Large intestine (tissue), 3 donors: ENCODE measurements around the gene UBALD1. TPM values are rescaled to one million over a fixed set of nuclear protein-coding genes. Genes with fewer than 3 reads are reported as not detected.

Experiments
- DNase-seq, 2 donors: peaks; one replicate each; pipeline versions ENCODE4 v3.0.0 to v3.0.0-alpha.2; 2013
- H3K27ac ChIP-seq: one replicate; pipeline ENCODE4 v1.5.1; 2013; ENCODE audit warnings: low read length
- H3K27me3 ChIP-seq: 2 replicates; pipeline ENCODE4 v1.6.1; 2013; ENCODE audit warnings: low read length; ENCODE audit not compliant: control insufficient read depth, insufficient read depth
- H3K36me3 ChIP-seq: 2 replicates; pipeline ENCODE4 v1.6.1; 2013; ENCODE audit warnings: low read length; ENCODE audit not compliant: control insufficient read depth, insufficient read depth
- H3K4me1 ChIP-seq: one replicate; pipeline ENCODE4 v1.6.1; 2013; ENCODE audit warnings: low read length; ENCODE audit not compliant: control insufficient read depth, insufficient read depth
- H3K4me3 ChIP-seq: one replicate; pipeline ENCODE4 v1.5.1; 2013; ENCODE audit warnings: low read length
- H3K9me3 ChIP-seq: one replicate; pipeline ENCODE4 v1.6.1; 2013; ENCODE audit warnings: mild to moderate bottlenecking, low read depth, low read length, moderate library complexity; ENCODE audit not compliant: control insufficient read depth
- WGBS: methylation state at CpG from one replicate; pipeline ENCODE4 v1.1.5; 2013; ENCODE audit warnings: low lambda C conversion rate; ENCODE audit not compliant: insufficient coverage; 5-methylcytosine and 5-hydroxymethylcytosine counted together
- polyA plus RNA-seq: library from polyadenylated mRNA; unstranded; fragments of 120-200 nt; gene quantifications from one replicate; pipeline ENCODE4 v1.2.1, GENCODE V29; 2013

UBALD1 gene
- polyA plus RNA-seq, 1 donor, result 28.4 TPM

- peak overlapping the region; percentile 100 for H3K27ac ChIP-seq
- DNase-seq, result peak; percentile 100
- WGBS, result no CpG with 5 or more reads among the region's 57 CpGs
- H3K4me3 ChIP-seq, result peak overlapping the region; percentile 87
- no peaks in the 10 kb centered on the region for H3K36me3 ChIP-seq
- H3K9me3 ChIP-seq, result peaks cover 8% of the 10 kb centered on the region
- no peaks in the 10 kb centered on the region for H3K27me3 ChIP-seq
- H3K4me1 ChIP-seq, result peaks cover 53% of the 10 kb centered on the region
Measured at GRCh38 chr16:4616047-4616811, 1.5 kb upstream of the UBALD1 start.

GRCh38 chr16:4615384-4616046 is 827 bp upstream of the UBALD1 start:
- Histone ChIP-seq H3K9me3 (peaks cover 8% of the 10 kb centered on the region), H3K27me3 (no peaks in the 10 kb centered on the region), H3K36me3 (no peaks in the 10 kb centered on the region), H3K4me1 (peaks cover 59% of the 10 kb centered on the region), H3K27ac (peak overlapping the region; percentile 92), H3K4me3 (peak overlapping the region; percentile 66)
- DNase-seq, result no peak
- no CpG with 5 or more reads among the region's 39 CpGs for WGBS

DNA sequence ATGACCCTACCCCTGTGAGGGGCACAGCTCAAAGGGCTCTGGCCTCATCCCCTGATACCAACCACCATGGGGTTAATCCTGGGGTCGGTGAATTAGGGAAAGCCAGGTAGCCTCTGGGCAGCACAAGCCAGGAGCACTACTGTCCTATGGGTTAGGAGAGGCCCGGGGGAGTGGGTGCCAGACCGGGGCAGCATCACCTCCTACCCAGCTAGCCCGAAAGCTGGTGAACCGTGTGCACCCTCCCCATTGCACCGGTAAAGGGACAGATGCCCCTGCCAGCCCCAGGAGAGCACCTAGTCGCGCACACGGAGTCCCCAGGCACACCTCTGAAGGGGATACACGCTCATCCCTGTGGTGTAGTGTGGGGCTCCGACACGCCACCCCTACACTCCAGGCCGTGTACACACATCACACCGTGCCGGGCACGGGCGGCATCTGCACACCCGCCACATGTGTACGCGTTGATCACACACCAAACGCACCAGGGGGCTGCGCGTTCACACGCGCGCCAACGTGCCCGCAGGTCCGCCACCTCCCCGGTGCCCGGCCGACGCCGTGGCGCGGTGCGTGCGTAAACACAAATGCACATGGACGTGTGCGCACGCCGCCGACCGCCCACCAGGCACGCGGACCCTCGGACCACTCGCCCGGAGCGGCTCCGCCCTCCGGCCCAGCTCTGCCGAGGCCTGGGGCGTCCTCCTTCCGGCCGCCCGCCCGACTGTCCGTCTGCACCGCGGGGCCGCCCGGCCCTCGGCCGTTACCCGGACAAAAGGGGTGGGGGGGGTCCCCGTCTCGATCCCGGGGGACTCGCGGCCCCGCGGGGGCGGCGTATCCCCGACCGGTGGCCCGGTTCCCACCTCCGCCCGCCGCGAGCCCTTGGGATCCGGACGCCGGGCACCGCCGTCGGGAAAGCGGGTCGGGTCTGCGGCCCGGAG is 785 bp downstream of the UBALD1 start:
- H3K27me3 ChIP-seq, result no peaks in the 10 kb centered on the region
- peak in 1 of 2 donors; percentile 58 for DNase-seq
- WGBS, result no CpG with 5 or more reads among the region's 92 CpGs
- peak overlapping the region; percentile 94 for H3K27ac ChIP-seq
- peaks cover 8% of the 10 kb centered on the region for H3K9me3 ChIP-seq
- H3K4me3 ChIP-seq, result peak overlapping the region; percentile 66
- peaks cover 11% of the 10 kb centered on the region for H3K36me3 ChIP-seq
- H3K4me1 ChIP-seq, result peaks cover 53% of the 10 kb centered on the region

GRCh38 chr16:4612977-4613635 is 1.6 kb downstream of the UBALD1 start:
- H3K27ac ChIP-seq, result peak overlapping the region; percentile 94
- peak in 1 of 2 donors; percentile 34 for DNase-seq
- H3K36me3 ChIP-seq, result peaks cover 18% of the 10 kb centered on the region
- WGBS, result no CpG with 5 or more reads among the region's 14 CpGs
- H3K9me3 ChIP-seq, result peaks cover 8% of the 10 kb centered on the region
- no peaks in the 10 kb centered on the region for H3K27me3 ChIP-seq
- H3K4me1 ChIP-seq, result peaks cover 45% of the 10 kb centered on the region
- peak overlapping the region; percentile 66 for H3K4me3 ChIP-seq

GRCh38 chr16:4612474-4612931 is 2.2 kb downstream of the UBALD1 start:
- no CpG with 5 or more reads among the region's 7 CpGs for WGBS
- H3K27me3 ChIP-seq, result no peaks in the 10 kb centered on the region
- peaks cover 8% of the 10 kb centered on the region for H3K9me3 ChIP-seq
- H3K4me1 ChIP-seq, result peaks cover 39% of the 10 kb centered on the region
- peak overlapping the region; percentile 94 for H3K27ac ChIP-seq
- no peak for DNase-seq
- peak overlapping the region; percentile 13 for H3K4me3 ChIP-seq
- peaks cover 24% of the 10 kb centered on the region for H3K36me3 ChIP-seq

DNA sequence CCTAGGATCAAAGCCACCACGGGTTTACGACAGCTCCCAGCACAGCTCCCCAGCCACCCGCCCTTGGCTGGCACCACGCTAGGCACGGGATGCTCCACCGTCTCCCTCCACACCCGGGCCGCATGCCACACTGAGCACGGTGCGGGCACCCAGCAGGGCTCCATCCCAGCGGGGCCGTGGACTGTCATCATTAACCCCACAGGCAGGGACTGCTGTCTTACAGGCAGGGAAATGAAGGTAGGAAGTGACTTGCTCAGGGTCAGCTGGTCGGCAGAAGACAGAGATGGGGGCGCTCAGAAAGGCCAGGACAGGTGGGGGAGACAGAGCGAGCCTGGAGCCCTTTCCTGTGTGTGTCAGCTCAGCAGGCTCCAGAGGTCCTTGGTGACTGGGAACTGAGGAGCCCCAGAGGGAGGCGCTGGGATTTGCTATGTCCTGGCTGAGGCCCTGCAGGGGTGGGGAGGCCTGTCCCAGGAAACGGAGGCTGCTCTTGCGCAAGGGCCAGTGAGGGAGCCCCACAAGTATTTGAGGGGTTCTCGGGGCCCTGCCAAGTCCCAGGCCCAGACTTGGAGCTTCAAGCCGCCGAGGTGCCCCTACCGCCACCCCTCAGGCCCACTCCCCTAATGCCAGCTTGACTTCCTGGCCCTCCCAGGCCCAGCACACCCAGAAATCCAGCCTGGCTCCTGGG is 3.2 kb downstream of the UBALD1 start:
- WGBS, result no CpG with 5 or more reads among the region's 22 CpGs

GRCh38 chr16:4610011-4611005 is 4.4 kb downstream of the UBALD1 start:
- Histone ChIP-seq H3K9me3 (peaks cover 5% of the 10 kb centered on the region), H3K36me3 (peaks cover 27% of the 10 kb centered on the region), H3K27ac (no peak overlapping the region), H3K4me3 (no peak overlapping the region), H3K4me1 (peaks cover 28% of the 10 kb centered on the region), H3K27me3 (no peaks in the 10 kb centered on the region)
- no peak for DNase-seq
- no CpG with 5 or more reads among the region's 32 CpGs for WGBS

More for the DNA sequence above, 3.2 kb downstream of the UBALD1 start:
- Histone ChIP-seq H3K9me3 (peaks cover 8% of the 10 kb centered on the region), H3K27me3 (no peaks in the 10 kb centered on the region), H3K4me1 (peaks cover 35% of the 10 kb centered on the region), H3K36me3 (peaks cover 27% of the 10 kb centered on the region), H3K27ac (peak overlapping the region; percentile 94), H3K4me3 (peak overlapping the region; percentile 19)
- peak; percentile 78 to 90 for DNase-seq

DNA sequence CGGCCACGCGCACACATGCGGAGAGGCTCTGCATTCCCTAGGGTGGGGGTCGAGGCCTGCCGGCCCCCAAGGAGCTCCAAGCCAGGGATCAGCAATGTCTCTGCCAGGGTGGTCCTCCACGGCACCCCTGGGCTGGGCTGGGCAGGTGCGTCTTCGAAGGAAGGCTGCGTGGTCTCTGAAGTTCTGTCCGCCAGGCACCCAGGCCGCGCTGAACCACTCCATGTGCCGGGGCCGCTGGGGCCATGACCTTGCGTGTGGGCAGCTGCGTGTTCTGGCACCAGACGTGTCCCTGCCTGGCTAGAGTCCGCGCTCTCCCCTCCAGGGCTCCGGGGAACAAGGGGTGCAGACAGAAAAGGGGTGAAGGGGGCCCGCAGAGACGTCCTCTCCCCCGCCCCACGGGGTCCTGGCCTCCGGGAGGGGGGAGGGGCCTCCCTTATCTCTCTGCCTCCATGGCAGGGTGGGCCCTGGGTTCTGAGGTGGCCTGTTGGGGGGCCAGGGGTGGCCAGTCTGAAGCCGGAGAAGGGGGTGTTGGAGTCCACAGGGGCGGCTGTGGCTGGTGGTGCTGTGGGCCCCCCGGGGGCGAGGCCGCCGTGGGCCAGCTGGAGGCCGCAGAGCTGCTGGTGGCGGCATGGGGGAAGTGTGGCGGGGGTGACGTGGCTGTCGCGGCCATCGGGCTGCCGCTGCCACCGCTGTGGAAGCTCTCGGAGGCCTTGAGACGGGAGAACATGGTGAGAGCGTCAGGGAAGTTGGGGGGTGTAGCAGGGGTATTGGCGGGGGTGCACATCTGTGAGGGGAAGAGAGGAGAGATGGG is 5.3 kb downstream of the UBALD1 start:
- H3K4me3 ChIP-seq, result no peak overlapping the region
- peaks cover 25% of the 10 kb centered on the region for H3K4me1 ChIP-seq
- WGBS, result no CpG with 5 or more reads among the region's 45 CpGs
- H3K27me3 ChIP-seq, result no peaks in the 10 kb centered on the region
- no peak overlapping the region for H3K27ac ChIP-seq
- peaks cover 3% of the 10 kb centered on the region for H3K9me3 ChIP-seq
- no peak for DNase-seq
- peaks cover 27% of the 10 kb centered on the region for H3K36me3 ChIP-seq
